Neural cell (in vitro differentiated cells): ENCODE data around the gene POP5. TPM values are rescaled to one million over a fixed set of nuclear protein-coding genes. Genes with fewer than 3 reads are reported as not detected.

Experiments
- H2AFZ ChIP-seq: fragments of 200-600, 300-800 bp; sonication (generic), shearing (Covaris generic); 2 replicates; pipeline ENCODE4 v1.6.0; 2014; ENCODE audit warnings: low read depth, mild to moderate bottlenecking, antibody characterized with exemption, low read length, moderate library complexity
- H3F3A ChIP-seq: fragments of 200-600 bp; shearing (Covaris generic); 2 replicates; pipeline ENCODE4 v1.6.1; 2016; ENCODE audit warnings: mild to moderate bottlenecking, moderate library complexity, mixed read lengths, antibody characterized with exemption, low read length; ENCODE audit not compliant: insufficient read depth, poor library complexity, severe bottlenecking
- H3K27ac ChIP-seq: fragments of 200-600, 300-800 bp; sonication (generic), shearing (Covaris generic); 2 replicates; pipeline ENCODE4 v1.5.1; 2014; ENCODE audit warnings: mild to moderate bottlenecking, low read length, moderate library complexity
- H3K27me3 ChIP-seq: fragments of 300-800, 200-600 bp; sonication (generic), shearing (Covaris generic); 2 replicates; pipeline ENCODE4 v1.6.0; 2014; ENCODE audit warnings: mild to moderate bottlenecking, low read depth, low read length, moderate library complexity; ENCODE audit not compliant: insufficient read depth
- H3K36me3 ChIP-seq: fragments of 300-800, 200-600 bp; sonication (generic), shearing (Covaris generic); 2 replicates; pipeline ENCODE4 v1.5.1; 2014; ENCODE audit warnings: mild to moderate bottlenecking, antibody characterized with exemption, low read length, moderate library complexity; ENCODE audit not compliant: insufficient read depth
- H3K4me2 ChIP-seq: fragments of 300-800, 200-600 bp; sonication (generic), shearing (Covaris generic); 2 replicates; pipeline ENCODE4 v1.6.0; 2014; ENCODE audit warnings: mild to moderate bottlenecking, low read length
- H3K4me3 ChIP-seq: fragments of 300-800, 200-600 bp; sonication (generic), shearing (Covaris generic); 2 replicates; pipeline ENCODE4 v1.5.1; 2014; ENCODE audit warnings: mild to moderate bottlenecking, low read length, moderate library complexity
- H3K79me2 ChIP-seq: fragments of 200-600 bp; shearing (Covaris generic); replicated peaks from 2 replicates; pipeline ENCODE4 v1.6.0; 2014; ENCODE audit warnings: mild to moderate bottlenecking, low read length, moderate library complexity; ENCODE audit not compliant: insufficient read depth
- H3K9ac ChIP-seq: fragments of 300-800, 200-600 bp; sonication (generic), shearing (Covaris generic); 2 replicates; pipeline ENCODE4 v1.6.1; 2016; ENCODE audit warnings: mild to moderate bottlenecking, low read length, mixed read lengths
- H3K9me2 ChIP-seq: fragments of 200-600 bp; shearing (Covaris generic); 2 replicates; pipeline ENCODE4 v1.6.1; 2016; ENCODE audit warnings: mild to moderate bottlenecking, low read length, mixed read lengths; ENCODE audit not compliant: insufficient read depth
- H3K9me3 ChIP-seq: fragments of 200-600, 300-800 bp; sonication (generic), shearing (Covaris generic); 2 replicates; pipeline ENCODE4 v1.6.1; 2016; ENCODE audit warnings: mild to moderate bottlenecking, mixed run types, low read length, moderate library complexity, mixed read lengths
- H4K20me1 ChIP-seq: fragments of 200-600 bp; shearing (Covaris generic); 2 replicates; pipeline ENCODE4 v1.6.1; 2016; ENCODE audit warnings: mild to moderate bottlenecking, mixed run types; ENCODE audit not compliant: insufficient read depth
- EP300 ChIP-seq: fragments of 450-650 bp; conservative IDR thresholded peaks from 2 replicates; pipeline ENCODE4 v1.6.1; 2014; ENCODE audit warnings: antibody characterized with exemption, mild to moderate bottlenecking, moderate library complexity; ENCODE audit not compliant: poor library complexity, severe bottlenecking
- EZH2 ChIP-seq: fragments of 200-600, 300-800 bp; shearing (Covaris generic), sonication (generic); IDR thresholded peaks from 2 replicates; pipeline ENCODE4 v1.6.1; 2014; ENCODE audit warnings: antibody characterized with exemption, low read length, borderline replicate concordance, mild to moderate bottlenecking; ENCODE audit not compliant: insufficient read depth, poor library complexity, severe bottlenecking
- MXI1 ChIP-seq: fragments of 450-650 bp; conservative IDR thresholded peaks from 2 replicates; pipeline ENCODE4 v1.6.1; 2014; ENCODE audit warnings: antibody characterized with exemption, mild to moderate bottlenecking; ENCODE audit not compliant: poor library complexity, severe bottlenecking
- POLR2AphosphoS5 ChIP-seq: IDR thresholded peaks from 2 replicates; pipeline ENCODE4 v1.6.1; 2012
- RAD21 ChIP-seq: fragments of 450-650 bp; conservative IDR thresholded peaks from 2 replicates; pipeline ENCODE4 v1.6.1; 2014; ENCODE audit warnings: antibody characterized with exemption, mild to moderate bottlenecking, moderate library complexity
- REST ChIP-seq: IDR thresholded peaks from 2 replicates; pipeline ENCODE4 v1.6.1; 2012; ENCODE audit warnings: borderline replicate concordance
- SMC3 ChIP-seq: fragments of 450-650 bp; conservative IDR thresholded peaks from 2 replicates; pipeline ENCODE4 v1.6.1; 2014; ENCODE audit warnings: antibody characterized with exemption, mild to moderate bottlenecking, moderate library complexity; ENCODE audit not compliant: poor library complexity
- TAF1 ChIP-seq: IDR thresholded peaks from 2 replicates; pipeline ENCODE4 v1.6.1; 2012; ENCODE audit warnings: low read depth
- polyA plus RNA-seq: library from polyadenylated mRNA; depleted of rRNA; stranded (reverse); fragments of >200 nt; gene quantifications from 2 replicates; pipeline ENCODE4 v1.2.3, GENCODE V29; 2014
- TF ChIP-seq, protein P1 (sequence below): fragments of 450-650 bp; IDR thresholded peaks from 2 replicates; pipeline ENCODE4 v1.5.1; 2014; ENCODE audit warnings: antibody characterized with exemption, mild to moderate bottlenecking, moderate library complexity; ENCODE audit not compliant: poor library complexity, severe bottlenecking

Gene POP5
- polyA plus RNA-seq, 1 donor from 2014 or later = 153 TPM

DNA sequence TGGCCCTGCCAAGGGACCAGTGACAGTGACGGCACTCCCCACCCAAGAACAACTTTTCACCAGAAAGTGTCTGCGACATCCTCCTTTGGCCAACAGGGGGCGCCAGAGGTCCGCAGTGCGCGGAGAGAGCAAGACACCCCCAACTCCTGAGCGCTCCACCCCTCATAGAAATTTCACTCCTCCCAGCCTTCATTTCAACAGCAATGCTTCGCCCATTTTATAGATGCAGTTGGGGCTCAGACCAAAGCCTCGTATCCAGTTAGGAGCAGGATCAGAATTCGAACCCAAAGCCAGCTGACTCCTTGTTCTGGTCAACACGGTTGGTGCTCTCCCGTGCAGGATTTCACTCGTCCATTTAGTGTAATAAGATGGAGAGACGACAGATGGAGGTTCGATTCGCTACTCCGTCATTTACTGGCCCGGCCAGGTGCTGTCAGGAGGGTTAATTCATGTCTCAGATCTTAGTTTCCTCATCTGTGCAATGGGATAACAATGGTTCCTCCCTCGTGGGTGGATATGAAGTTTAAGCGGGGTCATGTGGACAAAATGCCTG is 2.4 kb upstream of the POP5 start:
- no peak for TF ChIP-seq POLR2AphosphoS5
- no peak for TF ChIP-seq MXI1
- peak; percentile 92 for TF ChIP-seq SMC3
- TF ChIP-seq, protein P1, sequence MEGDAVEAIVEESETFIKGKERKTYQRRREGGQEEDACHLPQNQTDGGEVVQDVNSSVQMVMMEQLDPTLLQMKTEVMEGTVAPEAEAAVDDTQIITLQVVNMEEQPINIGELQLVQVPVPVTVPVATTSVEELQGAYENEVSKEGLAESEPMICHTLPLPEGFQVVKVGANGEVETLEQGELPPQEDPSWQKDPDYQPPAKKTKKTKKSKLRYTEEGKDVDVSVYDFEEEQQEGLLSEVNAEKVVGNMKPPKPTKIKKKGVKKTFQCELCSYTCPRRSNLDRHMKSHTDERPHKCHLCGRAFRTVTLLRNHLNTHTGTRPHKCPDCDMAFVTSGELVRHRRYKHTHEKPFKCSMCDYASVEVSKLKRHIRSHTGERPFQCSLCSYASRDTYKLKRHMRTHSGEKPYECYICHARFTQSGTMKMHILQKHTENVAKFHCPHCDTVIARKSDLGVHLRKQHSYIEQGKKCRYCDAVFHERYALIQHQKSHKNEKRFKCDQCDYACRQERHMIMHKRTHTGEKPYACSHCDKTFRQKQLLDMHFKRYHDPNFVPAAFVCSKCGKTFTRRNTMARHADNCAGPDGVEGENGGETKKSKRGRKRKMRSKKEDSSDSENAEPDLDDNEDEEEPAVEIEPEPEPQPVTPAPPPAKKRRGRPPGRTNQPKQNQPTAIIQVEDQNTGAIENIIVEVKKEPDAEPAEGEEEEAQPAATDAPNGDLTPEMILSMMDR = peak; percentile 88
- TF ChIP-seq RAD21 = peak; percentile 92
- TF ChIP-seq REST = no peak
- Histone ChIP-seq H3K9me2 (no peaks in the 10 kb centered on the region), H3K9me3 (no peaks in the 10 kb centered on the region), H2AFZ (no peak overlapping the region), H3K27ac (no peak overlapping the region), H3K4me2 (no peak overlapping the region), H3K9ac (no peak overlapping the region), H3K36me3 (no peaks in the 10 kb centered on the region), H3K79me2 (no peaks in the 10 kb centered on the region), H4K20me1 (no peaks in the 10 kb centered on the region), H3K27me3 (peaks cover 32% of the 10 kb centered on the region), H3K4me3 (no peak overlapping the region), H3F3A (no peaks in the 10 kb centered on the region)

GRCh38 chr12:120581998-120582397 is 796 bp upstream of the POP5 start:
- no peaks in the 10 kb centered on the region for H3K9me3 ChIP-seq

More at GRCh38 chr12:120581998-120582397, 796 bp upstream of the POP5 start:
- peaks cover 29% of the 10 kb centered on the region for H3K27me3 ChIP-seq
- peaks cover 6% of the 10 kb centered on the region for H3K36me3 ChIP-seq
- no peaks in the 10 kb centered on the region for H3F3A ChIP-seq
- no peak overlapping the region for H3K27ac ChIP-seq
- H3K4me2 ChIP-seq = peak overlapping the region; percentile 72
- TF ChIP-seq RAD21 = no peak
- no peak for TF ChIP-seq EZH2
- no peak for TF ChIP-seq SMC3
- TF ChIP-seq, protein P1 = no peak
- TF ChIP-seq EP300 = no peak
- no peak for TF ChIP-seq MXI1
- no peak for TF ChIP-seq REST
- TF ChIP-seq TAF1 = no peak
- TF ChIP-seq POLR2AphosphoS5 = no peak
- H3K9ac ChIP-seq = peak overlapping the region; percentile 34
- peak overlapping the region; percentile 94 for H3K4me3 ChIP-seq
- no peaks in the 10 kb centered on the region for H3K9me2 ChIP-seq
- H2AFZ ChIP-seq = peak overlapping the region; percentile 41
- no peaks in the 10 kb centered on the region for H4K20me1 ChIP-seq
- no peaks in the 10 kb centered on the region for H3K79me2 ChIP-seq
